ENCODE measurements around the gene ATP2B2. TPM values are rescaled to one million over a fixed set of nuclear protein-coding genes. Genes with fewer than 3 reads are reported as not detected.

ATP2B2 gene
- total and polyA plus RNA-seq, 2 of the 8 experiments (the other 6 are each of a cell fraction or from before 2014, with no cell fraction given): 0.14 to 1.2 TPM

DNA sequence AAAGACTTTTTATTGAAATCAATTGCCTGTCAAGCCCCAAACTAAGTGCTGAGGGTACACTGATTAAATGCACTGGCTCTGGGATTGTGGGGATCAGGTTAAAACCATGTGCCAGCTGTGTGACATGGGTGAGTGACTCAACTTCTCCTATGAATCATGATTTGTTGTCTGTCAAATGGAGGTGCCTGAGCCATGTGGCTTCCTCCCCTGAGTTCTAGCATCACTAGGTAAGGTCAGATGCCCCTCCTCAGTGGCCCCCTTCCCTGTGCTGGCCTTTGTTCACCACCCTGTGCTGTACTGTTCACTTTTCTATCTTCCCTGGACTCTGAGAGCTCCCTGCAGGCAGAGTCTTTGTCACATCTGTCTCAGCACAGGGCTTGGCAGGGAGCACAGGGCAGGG lies 43.6 kb upstream of the ATP2B2 start (continued):
- no peak for TF ChIP-seq POLR2A (IDR thresholded peaks at IDR 0.05; ENCODE audit: control extremely low read depth in 1 of 2, low read depth in 2 of 2, low read length in 2 of 2)
- TF ChIP-seq RXRA (IDR thresholded peaks at IDR 0.05; ENCODE audit: insufficient read depth, low read depth, low read length): no peak
- TF ChIP-seq GABPA (IDR thresholded peaks at IDR 0.05; ENCODE audit: borderline replicate concordance, insufficient read depth, low read length): no peak

Data from H1 (cell line).